Lower lobe of right lung (tissue), 2 donors: ENCODE results near the gene PALD1. TPM values are rescaled to one million over a fixed set of nuclear protein-coding genes. Genes with fewer than 3 reads are reported as not detected.

Source experiments
- ATAC-seq, 2 donors: fragments of 200-7000 bp; cut with Tn5 transposase; one replicate each; pipeline ENCODE4 v1.9.1; 2020 to 2022; ENCODE audit warnings: mild to moderate bottlenecking in 2 of 2, moderate library complexity in 2 of 2
- DNase-seq: peaks from one replicate; pipeline ENCODE4 v3.0.0-alpha.2; 2020
- H3K27ac ChIP-seq: fragments of 200-600 bp; one replicate; pipeline ENCODE4 v1.8.0; 2022
- H3K27me3 ChIP-seq: fragments of 200-600 bp; one replicate; pipeline ENCODE4 v1.8.0; 2022; ENCODE audit warnings: low read depth
- H3K36me3 ChIP-seq: fragments of 200-600 bp; one replicate; pipeline ENCODE4 v1.8.0; 2022; ENCODE audit warnings: mild to moderate bottlenecking
- H3K4me1 ChIP-seq: fragments of 200-600 bp; one replicate; pipeline ENCODE4 v1.8.0; 2022
- H3K4me3 ChIP-seq: fragments of 200-600 bp; one replicate; pipeline ENCODE4 v1.8.0; 2022; ENCODE audit warnings: mild to moderate bottlenecking
- H3K9me3 ChIP-seq: fragments of 200-600 bp; one replicate; pipeline ENCODE4 v1.8.0; 2022
- CTCF ChIP-seq: fragments of 200-600 bp; IDR thresholded peaks from one replicate; pipeline ENCODE4 v1.8.0; 2022; ENCODE audit warnings: antibody characterized with exemption, mild to moderate bottlenecking
- intact Hi-C: fragments of 100-400 bp; cut with DNase I; formaldehyde crosslinking; loops from one replicate; pipeline ENCODE4 v1.11.0; 2022
- total RNA-seq: library from RNA; stranded (reverse); fragmentation: NEBNext Ultra II Directional; extraction: Animal tissue kit (Norgen Biotek cat#: 25700); gene quantifications from one replicate; pipeline ENCODE4 v1.2.1, GENCODE V29; 2021
- donor health status: DM: no; HTN: yes; CAD: no; lungs with severe emphysema.

PALD1 gene
- total RNA-seq, 1 donor from 2014 or later = 16.0 TPM

GRCh38 chr10:70549351-70549961 lies 70.9 kb downstream of the PALD1 start:
- Histone ChIP-seq H3K27ac (no peak overlapping the region), H3K4me3 (no peak overlapping the region), H3K27me3 (no peaks in the 10 kb centered on the region), H3K9me3 (no peaks in the 10 kb centered on the region), H3K36me3 (peaks cover 24% of the 10 kb centered on the region), H3K4me1 (peaks cover 14% of the 10 kb centered on the region)
- no peak for DNase-seq
- no peak for TF ChIP-seq CTCF
- intact Hi-C loops = no loop called here
- ATAC-seq = no peak

GRCh38 chr10:70549962-70550458 lies 71.4 kb downstream of the PALD1 start:
- Histone ChIP-seq H3K27me3 (no peaks in the 10 kb centered on the region), H3K4me1 (peaks cover 14% of the 10 kb centered on the region), H3K36me3 (peaks cover 25% of the 10 kb centered on the region), H3K27ac (no peak overlapping the region), H3K9me3 (no peaks in the 10 kb centered on the region), H3K4me3 (no peak overlapping the region)
- ATAC-seq = peak; percentile 74 to 76
- intact Hi-C loops = loop anchor here (5.0 kb wide), 1 partner anchor 207 kb away; no protein-coding TSS in a partner anchor
- TF ChIP-seq CTCF = peak; percentile 92
- peak; percentile 66 for DNase-seq

GRCh38 chr10:70550459-70550858 lies 71.9 kb downstream of the PALD1 start:
- no peak for DNase-seq
- H3K4me3 ChIP-seq = no peak overlapping the region
- no peaks in the 10 kb centered on the region for H3K9me3 ChIP-seq
- H3K36me3 ChIP-seq = peaks cover 29% of the 10 kb centered on the region
- TF ChIP-seq CTCF = no peak
- intact Hi-C loops = loop anchor here (5.0 kb wide), 1 partner anchor 207 kb away; no protein-coding TSS in a partner anchor
- no peaks in the 10 kb centered on the region for H3K27me3 ChIP-seq
- H3K4me1 ChIP-seq = peaks cover 14% of the 10 kb centered on the region
- H3K27ac ChIP-seq = no peak overlapping the region
- ATAC-seq = no peak

GRCh38 chr10:70551466-70551865 lies 72.9 kb downstream of the PALD1 start:
- DNase-seq = no peak
- H3K27me3 ChIP-seq = no peaks in the 10 kb centered on the region
- H3K27ac ChIP-seq = peak overlapping the region; percentile 33
- TF ChIP-seq CTCF = no peak
- no peak for ATAC-seq
- no peaks in the 10 kb centered on the region for H3K9me3 ChIP-seq
- H3K4me1 ChIP-seq = peaks cover 14% of the 10 kb centered on the region
- H3K4me3 ChIP-seq = no peak overlapping the region
- intact Hi-C loops = loop anchor here (5.0 kb wide), 1 partner anchor 206 kb away; no protein-coding TSS in a partner anchor
- peaks cover 33% of the 10 kb centered on the region for H3K36me3 ChIP-seq

GRCh38 chr10:70551971-70552422 lies 73.4 kb downstream of the PALD1 start:
- DNase-seq (peak; percentile 79), ATAC-seq (peak; percentile 86 to 89)
- peak overlapping the region; percentile 33 for H3K27ac ChIP-seq
- peaks cover 14% of the 10 kb centered on the region for H3K4me1 ChIP-seq
- intact Hi-C loops = loop anchor here (5.0 kb wide), 1 partner anchor 205 kb away; no protein-coding TSS in a partner anchor
- TF ChIP-seq CTCF = no peak
- H3K27me3 ChIP-seq = no peaks in the 10 kb centered on the region
- H3K36me3 ChIP-seq = peaks cover 35% of the 10 kb centered on the region
- H3K9me3 ChIP-seq = no peaks in the 10 kb centered on the region
- H3K4me3 ChIP-seq = no peak overlapping the region
